Calu3 (cell line): Measurements from ENCODE around the gene NAPSA. TPM values are rescaled to one million over a fixed set of nuclear protein-coding genes. Genes with fewer than 3 reads are reported as not detected.

ENCODE experiments used
- BruUV-seq: library from RNA; stranded (reverse); fragments of 400-500 nt; replicated peaks from 2 replicates; lab custom pipeline; 2021; lab: Mats Ljungman, UMichigan
- CTCF ChIA-PET: fragments of 300-600 bp; sonication (Branson Sonifier 250); formaldehyde crosslinking; loops from one replicate; lab custom pipeline; 2022; ENCODE audit warnings: antibody characterized with exemption; lab: Charles Lee
- DNase-seq: peaks from one replicate; pipeline ENCODE4 v3.0.0; 2022
- H3K27ac Mint-ChIP-seq: one replicate; pipeline ENCODE4 v1.8.0; 2022; ENCODE audit warnings: mixed read lengths; ENCODE audit not compliant: unreplicated experiment
- H3K27me3 Mint-ChIP-seq: one replicate; pipeline ENCODE4 v1.8.0; 2022; ENCODE audit warnings: mixed read lengths; ENCODE audit not compliant: unreplicated experiment
- H3K36me3 Mint-ChIP-seq: one replicate; pipeline ENCODE4 v1.8.0; 2022; ENCODE audit warnings: mild to moderate bottlenecking, moderate library complexity, mixed read lengths; ENCODE audit not compliant: insufficient read depth, unreplicated experiment
- H3K4me1 Mint-ChIP-seq: one replicate; pipeline ENCODE4 v1.8.0; 2022; ENCODE audit warnings: mild to moderate bottlenecking, low read depth, mixed read lengths; ENCODE audit not compliant: unreplicated experiment
- H3K4me3 Mint-ChIP-seq: one replicate; pipeline ENCODE4 v1.8.0; 2022; ENCODE audit warnings: mild to moderate bottlenecking, low read depth, moderate library complexity, mixed read lengths; ENCODE audit not compliant: unreplicated experiment
- H3K9me3 Mint-ChIP-seq: one replicate; pipeline ENCODE4 v1.8.0; 2022; ENCODE audit warnings: low read depth, mixed read lengths; ENCODE audit not compliant: unreplicated experiment
- CTCF ChIP-seq: fragments of 200-600 bp; IDR thresholded peaks from one replicate; pipeline ENCODE4 v1.8.0; 2022; ENCODE audit warnings: antibody characterized with exemption; ENCODE audit not compliant: unreplicated experiment
- intact Hi-C: fragments of 100-400 bp; cut with micrococcal nuclease; formaldehyde crosslinking; loops from one replicate; pipeline ENCODE4 v1.10.0; 2022; ENCODE audit not compliant: unreplicated experiment
- total RNA-seq: library from RNA; stranded (reverse); gene quantifications from 2 replicates; pipeline ENCODE4 v1.2.3, GENCODE V29; 2022

NAPSA gene
- total RNA-seq, 1 experiment from 2014 or later: 1.9 TPM

DNA sequence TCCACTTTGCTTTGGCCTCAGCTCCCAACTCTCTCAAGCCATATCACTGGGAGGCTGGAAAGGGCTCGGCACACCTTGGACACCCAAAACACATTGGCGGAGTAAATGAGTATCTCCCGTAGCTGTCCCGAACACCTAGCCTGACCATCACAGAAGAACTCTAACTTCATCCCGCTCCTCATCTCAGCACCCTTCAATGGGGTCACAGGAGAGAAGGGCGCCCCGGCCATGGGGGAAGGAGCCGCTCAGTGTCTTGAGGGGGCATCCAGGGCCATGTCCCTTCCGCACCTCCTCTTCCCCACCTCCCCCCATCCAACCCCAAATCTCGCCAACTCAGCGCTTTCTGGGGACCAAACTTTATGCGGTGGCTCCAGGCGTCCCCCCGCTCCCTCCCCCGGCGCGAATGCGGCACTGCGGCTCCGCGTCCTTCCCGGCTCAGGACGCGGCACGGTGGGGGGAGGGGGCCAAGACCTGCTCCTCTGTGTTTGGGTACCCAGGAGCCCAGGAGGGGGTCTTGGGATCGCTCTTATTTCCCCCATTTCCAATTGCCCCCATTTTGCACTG lies 39.3 kb downstream of the NAPSA start:
- CTCF ChIA-PET: interaction anchor here (0.5 to 0.7 kb wide), 2 partner anchors 124 to 408 kb away, joined by 3 to 4 read pairs; no protein-coding TSS in a partner anchor

GRCh38 chr19:50325310-50326100 lies 39.9 kb downstream of the NAPSA start:
- Mint-ChIP-seq H3K4me3 (no peak overlapping the region), H3K27me3 (peaks cover 40% of the 10 kb centered on the region), H3K4me1 (peaks cover 27% of the 10 kb centered on the region), H3K36me3 (peaks cover 36% of the 10 kb centered on the region), H3K27ac (no peak overlapping the region), H3K9me3 (peaks cover 5% of the 10 kb centered on the region)
- DNase-seq: peak; percentile 89
- CTCF ChIA-PET: interaction anchor here (0.5 to 0.7 kb wide), 5 partner anchors 14 to 409 kb away, joined by 3 to 4 read pairs (median 3); no protein-coding TSS in a partner anchor
- no TSS peak for BruUV-seq
- intact Hi-C loops: no loop called here
- TF ChIP-seq CTCF: no peak

More for the DNA sequence above, 39.3 kb downstream of the NAPSA start:
- no peak for DNase-seq
- peaks cover 47% of the 10 kb centered on the region for H3K27me3 Mint-ChIP-seq
- no peak overlapping the region for H3K27ac Mint-ChIP-seq
- peaks cover 5% of the 10 kb centered on the region for H3K9me3 Mint-ChIP-seq
- no peak for TF ChIP-seq CTCF
- peaks cover 42% of the 10 kb centered on the region for H3K36me3 Mint-ChIP-seq
- BruUV-seq: no TSS peak
- H3K4me1 Mint-ChIP-seq: peaks cover 33% of the 10 kb centered on the region
- H3K4me3 Mint-ChIP-seq: peak overlapping the region; percentile 42
- intact Hi-C loops: no loop called here

DNA sequence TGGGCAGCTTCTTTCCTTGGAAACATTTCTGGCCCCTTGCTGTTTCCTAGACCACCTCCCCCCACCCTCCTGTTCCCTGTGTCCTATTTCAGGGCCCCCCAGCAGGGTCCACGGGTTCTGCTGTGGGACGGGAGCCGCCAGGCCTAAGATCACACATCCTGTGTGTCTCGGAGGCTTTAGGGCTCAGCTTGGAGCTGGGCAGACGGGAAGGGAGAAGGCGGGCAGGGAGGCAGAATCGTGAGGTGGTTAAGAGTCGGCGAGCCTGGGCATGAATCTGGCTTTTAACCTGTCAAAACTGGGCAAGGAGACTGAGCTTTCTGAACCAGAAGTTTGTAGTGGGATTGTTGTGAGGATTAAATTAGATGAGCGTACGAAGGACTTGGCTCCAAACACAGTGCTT lies 41.1 kb downstream of the NAPSA start:
- H3K4me1 Mint-ChIP-seq: peaks cover 15% of the 10 kb centered on the region
- intact Hi-C loops: no loop called here
- no peak overlapping the region for H3K4me3 Mint-ChIP-seq
- BruUV-seq: no TSS peak
- H3K27ac Mint-ChIP-seq: no peak overlapping the region
- DNase-seq: no peak
- peaks cover 25% of the 10 kb centered on the region for H3K36me3 Mint-ChIP-seq
- TF ChIP-seq CTCF: no peak
- CTCF ChIA-PET: no interaction called here
- peaks cover under 1% of the 10 kb centered on the region for H3K9me3 Mint-ChIP-seq
- peaks cover 28% of the 10 kb centered on the region for H3K27me3 Mint-ChIP-seq

- intact Hi-C loops: no loop called here
- H3K4me1 Mint-ChIP-seq: peaks cover 13% of the 10 kb centered on the region
- DNase-seq: no peak
- H3K36me3 Mint-ChIP-seq: peaks cover 19% of the 10 kb centered on the region
- H3K4me3 Mint-ChIP-seq: no peak overlapping the region
- no peak for TF ChIP-seq CTCF
- H3K27ac Mint-ChIP-seq: no peak overlapping the region
- no TSS peak for BruUV-seq
- CTCF ChIA-PET: no interaction called here
- peaks cover 24% of the 10 kb centered on the region for H3K27me3 Mint-ChIP-seq
- no peaks in the 10 kb centered on the region for H3K9me3 Mint-ChIP-seq
Observed at GRCh38 chr19:50323782-50324133, 41.7 kb downstream of the NAPSA start.
